SJCRH30 (cell line): ENCODE measurements around the gene BBS12. TPM values are rescaled to one million over a fixed set of nuclear protein-coding genes. Genes with fewer than 3 reads are reported as not detected.

Source experiments
- DNase-seq, 2 experiments: peaks; one replicate each; pipeline ENCODE4 v3.0.0-alpha.2; 2015 to 2020
- H3K27ac ChIP-seq: fragments of 250-450 bp; sonication (Bioruptor Pico); 2 replicates; pipeline ENCODE4 v1.5.1; 2020; ENCODE audit warnings: mild to moderate bottlenecking, moderate library complexity
- H3K27me3 ChIP-seq: fragments of 250-450 bp; sonication (Bioruptor Pico); 2 replicates; pipeline ENCODE4 v1.5.1; 2020; ENCODE audit warnings: mild to moderate bottlenecking, moderate library complexity
- H3K36me3 ChIP-seq: fragments of 250-450 bp; sonication (Bioruptor Pico); 2 replicates; pipeline ENCODE4 v1.5.1; 2020; ENCODE audit warnings: mild to moderate bottlenecking, moderate library complexity
- H3K4me1 ChIP-seq: fragments of 250-450 bp; sonication (Bioruptor Pico); 2 replicates; pipeline ENCODE4 v1.5.1; 2020; ENCODE audit warnings: mild to moderate bottlenecking, moderate library complexity
- H3K4me3 ChIP-seq: fragments of 250-450 bp; sonication (Bioruptor Pico); 2 replicates; pipeline ENCODE4 v1.5.1; 2020; ENCODE audit warnings: mild to moderate bottlenecking, moderate library complexity
- H3K9me3 ChIP-seq: fragments of 250-450 bp; sonication (Bioruptor Pico); replicated peaks from 2 replicates; pipeline ENCODE4 v1.5.1; 2020; ENCODE audit warnings: mild to moderate bottlenecking, moderate library complexity
- total RNA-seq: library from RNA; depleted of rRNA; stranded (reverse); fragments of >200 nt; shearing (Covaris generic); gene quantifications from 2 replicates; pipeline ENCODE4 v1.2.3, GENCODE V29; 2014; rRNA removed

The BBS12 gene
- total RNA-seq: 3.5 and 4.2 TPM in 2 replicates

GRCh38 chr4:122732329-122733026, at the start of gene BBS12:
BBS12 (plus strand) TSS chr4:122732704; CDS start chr4:122741893, 9,189 bp downstream.
- Histone ChIP-seq H3K9me3 (0 out of 2 replicates have a peak, but pooled peaks cover 2% of the 10 kb centered on the region), H3K27ac (peak within 1 kb of the TSS; percentile 48)

GRCh38 chr4:122686691-122687090, 45.8 kb upstream of the BBS12 start:
- no peaks in the 10 kb centered on the region for H3K4me1 ChIP-seq
- no peak overlapping the region for H3K4me3 ChIP-seq
- no peaks in the 10 kb centered on the region for H3K27me3 ChIP-seq

More at GRCh38 chr4:122732329-122733026, at the start of gene BBS12:
- Histone ChIP-seq H3K4me3 (peak within 1 kb of the TSS; percentile 62), H3K27me3 (no peaks in the 10 kb centered on the region), H3K4me1 (no peaks in the 10 kb centered on the region), H3K36me3 (no peaks in the 10 kb centered on the region)
- DNase-seq: peak; percentile 99 to 100

GRCh38 chr4:122687531-122688061, 44.9 kb upstream of the BBS12 start:
- Histone ChIP-seq H3K4me1 (no peaks in the 10 kb centered on the region), H3K9me3 (no peaks in the 10 kb centered on the region), H3K27me3 (no peaks in the 10 kb centered on the region), H3K27ac (no peak overlapping the region), H3K4me3 (no peak overlapping the region), H3K36me3 (no peaks in the 10 kb centered on the region)
- no peak for DNase-seq

More at GRCh38 chr4:122686691-122687090, 45.8 kb upstream of the BBS12 start:
- DNase-seq: no peak
- H3K9me3 ChIP-seq: no peaks in the 10 kb centered on the region
- no peak overlapping the region for H3K27ac ChIP-seq
- H3K36me3 ChIP-seq: no peaks in the 10 kb centered on the region

- no peaks in the 10 kb centered on the region for H3K27me3 ChIP-seq
- no peak overlapping the region for H3K27ac ChIP-seq
- H3K36me3 ChIP-seq: no peaks in the 10 kb centered on the region
- no peak overlapping the region for H3K4me3 ChIP-seq
- H3K4me1 ChIP-seq: no peaks in the 10 kb centered on the region
- DNase-seq: no peak
- no peaks in the 10 kb centered on the region for H3K9me3 ChIP-seq
These were observed 43.9 kb upstream of the BBS12 start for GRCh38 chr4:122688529-122689140.

- no peak for DNase-seq
- 0 out of 2 replicates have a peak, but pooled peaks cover 4% of the 10 kb centered on the region for H3K27me3 ChIP-seq
- no peaks in the 10 kb centered on the region for H3K9me3 ChIP-seq
- H3K4me1 ChIP-seq: no peaks in the 10 kb centered on the region
- no peak overlapping the region for H3K27ac ChIP-seq
- H3K4me3 ChIP-seq: no peak overlapping the region
- H3K36me3 ChIP-seq: no peaks in the 10 kb centered on the region
These were observed 42.5 kb upstream of the BBS12 start for GRCh38 chr4:122689972-122690371.

GRCh38 chr4:122691988-122692387, 40.5 kb upstream of the BBS12 start:
- H3K9me3 ChIP-seq: no peaks in the 10 kb centered on the region
- H3K4me3 ChIP-seq: no peak overlapping the region
- H3K4me1 ChIP-seq: no peaks in the 10 kb centered on the region
- no peaks in the 10 kb centered on the region for H3K36me3 ChIP-seq
- 0 out of 2 replicates have a peak, but pooled peaks cover 4% of the 10 kb centered on the region for H3K27me3 ChIP-seq
- H3K27ac ChIP-seq: no peak overlapping the region
- DNase-seq: no peak

GRCh38 chr4:122692641-122693520, 39.6 kb upstream of the BBS12 start:
- H3K36me3 ChIP-seq: no peaks in the 10 kb centered on the region
- no peak for DNase-seq
- no peaks in the 10 kb centered on the region for H3K4me1 ChIP-seq
- H3K27ac ChIP-seq: no peak overlapping the region
- no peaks in the 10 kb centered on the region for H3K9me3 ChIP-seq
- 0 out of 2 replicates have a peak, but pooled peaks cover 4% of the 10 kb centered on the region for H3K27me3 ChIP-seq
- H3K4me3 ChIP-seq: no peak overlapping the region

GRCh38 chr4:122695226-122695625, 37.3 kb upstream of the BBS12 start:
- Histone ChIP-seq H3K27ac (no peak overlapping the region), H3K4me3 (no peak overlapping the region), H3K4me1 (no peaks in the 10 kb centered on the region), H3K36me3 (no peaks in the 10 kb centered on the region), H3K27me3 (0 out of 2 replicates have a peak, but pooled peaks cover 4% of the 10 kb centered on the region), H3K9me3 (no peaks in the 10 kb centered on the region)
- DNase-seq: no peak

- H3K27ac ChIP-seq: no peak overlapping the region
- H3K4me1 ChIP-seq: peaks cover 7% of the 10 kb centered on the region
- no peaks in the 10 kb centered on the region for H3K27me3 ChIP-seq
- H3K4me3 ChIP-seq: no peak overlapping the region
- H3K9me3 ChIP-seq: no peaks in the 10 kb centered on the region
- DNase-seq: no peak
- no peaks in the 10 kb centered on the region for H3K36me3 ChIP-seq
These were observed 32.3 kb upstream of the BBS12 start for GRCh38 chr4:122700178-122700725.

GRCh38 chr4:122701061-122701460, 31.4 kb upstream of the BBS12 start:
- H3K36me3 ChIP-seq: no peaks in the 10 kb centered on the region

GRCh38 chr4:122701965-122702364, 30.5 kb upstream of the BBS12 start:
- H3K27ac ChIP-seq: no peak overlapping the region
- H3K4me1 ChIP-seq: peaks cover 9% of the 10 kb centered on the region
- no peak for DNase-seq
- H3K4me3 ChIP-seq: no peak overlapping the region
- no peaks in the 10 kb centered on the region for H3K36me3 ChIP-seq
- H3K27me3 ChIP-seq: no peaks in the 10 kb centered on the region
- H3K9me3 ChIP-seq: no peaks in the 10 kb centered on the region

More at GRCh38 chr4:122701061-122701460, 31.4 kb upstream of the BBS12 start:
- peaks cover 9% of the 10 kb centered on the region for H3K4me1 ChIP-seq
- no peaks in the 10 kb centered on the region for H3K9me3 ChIP-seq
- H3K27ac ChIP-seq: no peak overlapping the region
- H3K27me3 ChIP-seq: no peaks in the 10 kb centered on the region
- no peak for DNase-seq
- no peak overlapping the region for H3K4me3 ChIP-seq

GRCh38 chr4:122702939-122703338, 29.6 kb upstream of the BBS12 start:
- H3K4me3 ChIP-seq: no peak overlapping the region
- H3K9me3 ChIP-seq: no peaks in the 10 kb centered on the region
- no peak overlapping the region for H3K27ac ChIP-seq
- no peak for DNase-seq
- H3K36me3 ChIP-seq: no peaks in the 10 kb centered on the region
- peaks cover 9% of the 10 kb centered on the region for H3K4me1 ChIP-seq
- no peaks in the 10 kb centered on the region for H3K27me3 ChIP-seq

- H3K36me3 ChIP-seq: no peaks in the 10 kb centered on the region
- H3K27ac ChIP-seq: no peak overlapping the region
- DNase-seq: peak; percentile 26 to 30
- no peaks in the 10 kb centered on the region for H3K27me3 ChIP-seq
- no peak overlapping the region for H3K4me3 ChIP-seq
- H3K4me1 ChIP-seq: peaks cover 9% of the 10 kb centered on the region
- H3K9me3 ChIP-seq: no peaks in the 10 kb centered on the region
These were observed 28.6 kb upstream of the BBS12 start for GRCh38 chr4:122703868-122704267.

GRCh38 chr4:122705009-122705408, 27.5 kb upstream of the BBS12 start:
- H3K27me3 ChIP-seq: no peaks in the 10 kb centered on the region
- H3K27ac ChIP-seq: no peak overlapping the region
- H3K4me3 ChIP-seq: no peak overlapping the region
- H3K36me3 ChIP-seq: no peaks in the 10 kb centered on the region
- no peaks in the 10 kb centered on the region for H3K9me3 ChIP-seq
- H3K4me1 ChIP-seq: peaks cover 9% of the 10 kb centered on the region
- DNase-seq: no peak
